DND-41 (cell line): Measurements from ENCODE around the gene P3R3URF.

ENCODE experiments used
- ATAC-seq: fragments of 200-7000 bp; cut with Tn5 transposase; 3 replicates; pipeline ENCODE4 v1.9.1; 2021; ENCODE audit warnings: low read depth; ENCODE audit not compliant: insufficient read depth
- DNase-seq: peaks from one replicate; pipeline ENCODE4 v3.0.0-alpha.2; 2020
- H2AFZ ChIP-seq: 2 replicates; pipeline ENCODE4 v1.6.0; 2012; ENCODE audit warnings: low read depth, low read length
- H3K27ac ChIP-seq: 2 replicates; pipeline ENCODE4 v1.5.1; 2012; ENCODE audit warnings: low read length, inconsistent platforms
- H3K27me3 ChIP-seq: fragments of 200-600 bp; sonication (generic); 2 replicates; pipeline ENCODE4 v1.6.0; 2012; ENCODE audit warnings: low read length, mild to moderate bottlenecking, inconsistent platforms; ENCODE audit not compliant: insufficient read depth, poor library complexity
- H3K36me3 ChIP-seq: 2 replicates; pipeline ENCODE4 v1.5.1; 2012; ENCODE audit warnings: low read length, inconsistent platforms; ENCODE audit not compliant: insufficient read depth
- H3K4me1 ChIP-seq: 2 replicates; pipeline ENCODE4 v1.5.1; 2012; ENCODE audit warnings: mild to moderate bottlenecking, low read length; ENCODE audit not compliant: insufficient read depth
- H3K4me2 ChIP-seq: 2 replicates; pipeline ENCODE4 v1.6.0; 2012; ENCODE audit warnings: mild to moderate bottlenecking, moderate library complexity, low read length, inconsistent platforms; ENCODE audit not compliant: insufficient read depth
- H3K4me3 ChIP-seq, 2 experiments: fragments of 200-600 bp in 1 of 2; shearing (Covaris generic) in 1 of 2; 2 replicates each; pipeline ENCODE4 v1.5.1; 2012 to 2016; ENCODE audit warnings: inconsistent platforms in 2 of 2, low read length in 2 of 2, mild to moderate bottlenecking in 2 of 2, low read depth in 1 of 2, moderate library complexity in 1 of 2
- H3K79me2 ChIP-seq: 2 replicates; pipeline ENCODE4 v1.6.0; 2012; ENCODE audit warnings: low read length, inconsistent platforms; ENCODE audit not compliant: insufficient read depth
- H3K9ac ChIP-seq: 2 replicates; pipeline ENCODE4 v1.6.0; 2012; ENCODE audit warnings: low read depth, mild to moderate bottlenecking, inconsistent platforms, low read length, moderate library complexity
- H3K9me3 ChIP-seq: 2 replicates; pipeline ENCODE4 v1.5.1; 2012; ENCODE audit warnings: low read length, moderate library complexity, mild to moderate bottlenecking, inconsistent platforms; ENCODE audit not compliant: insufficient read depth, severe bottlenecking
- H4K20me1 ChIP-seq: 2 replicates; pipeline ENCODE4 v1.6.0; 2012; ENCODE audit warnings: low read length; ENCODE audit not compliant: insufficient read depth
- CTCF ChIP-seq: IDR thresholded peaks from 2 replicates; pipeline ENCODE4 v1.5.1; 2012; ENCODE audit warnings: borderline replicate concordance, low read length, moderate library complexity, mild to moderate bottlenecking; ENCODE audit not compliant: poor library complexity, severe bottlenecking; ENCODE audit errors: extremely low read depth
- EZH2 ChIP-seq: IDR thresholded peaks from 3 replicates; pipeline ENCODE4 v1.6.1; 2012; ENCODE audit warnings: borderline replicate concordance, low read depth, mild to moderate bottlenecking, moderate library complexity, low read length, inconsistent platforms; ENCODE audit not compliant: severe bottlenecking

Gene P3R3URF

GRCh38 chr1:46159516-46159915 is 16.8 kb downstream of the P3R3URF start:
- Histone ChIP-seq H3K27ac (no peak overlapping the region), H3K79me2 (no peaks in the 10 kb centered on the region), H3K36me3 (no peaks in the 10 kb centered on the region), H3K27me3 (peaks cover 5% of the 10 kb centered on the region), H3K9ac (no peak overlapping the region), H3K9me3 (no peaks in the 10 kb centered on the region), H3K4me2 (no peak overlapping the region), H4K20me1 (no peaks in the 10 kb centered on the region), H3K4me1 (no peaks in the 10 kb centered on the region), H3K4me3 (no peak overlapping the region), H2AFZ (no peak overlapping the region)
- no peak for ATAC-seq
- no peak for DNase-seq
- TF ChIP-seq CTCF, result no peak
- no peak for TF ChIP-seq EZH2

- Histone ChIP-seq H3K4me3 (no peak overlapping the region), H3K36me3 (no peaks in the 10 kb centered on the region), H3K27me3 (peaks cover 5% of the 10 kb centered on the region), H3K27ac (no peak overlapping the region), H3K9ac (no peak overlapping the region), H2AFZ (no peak overlapping the region), H4K20me1 (no peaks in the 10 kb centered on the region), H3K79me2 (no peaks in the 10 kb centered on the region), H3K4me2 (no peak overlapping the region), H3K9me3 (no peaks in the 10 kb centered on the region), H3K4me1 (no peaks in the 10 kb centered on the region)
- DNase-seq (no peak), ATAC-seq (no peak)
- no peak for TF ChIP-seq CTCF
- no peak for TF ChIP-seq EZH2
These were observed 17.7 kb downstream of the P3R3URF start for GRCh38 chr1:46158312-46159281.

GRCh38 chr1:46157916-46158311 is 18.4 kb downstream of the P3R3URF start:
- ATAC-seq, result no peak
- Histone ChIP-seq H3K4me3 (no peak overlapping the region), H3K27me3 (peaks cover 5% of the 10 kb centered on the region), H3K9me3 (no peaks in the 10 kb centered on the region), H3K4me2 (no peak overlapping the region), H4K20me1 (no peaks in the 10 kb centered on the region), H3K79me2 (no peaks in the 10 kb centered on the region), H3K4me1 (no peaks in the 10 kb centered on the region), H3K27ac (no peak overlapping the region), H3K9ac (no peak overlapping the region), H3K36me3 (no peaks in the 10 kb centered on the region), H2AFZ (no peak overlapping the region)
- no peak for DNase-seq
- no peak for TF ChIP-seq EZH2
- TF ChIP-seq CTCF, result no peak
